HepG2 (cell line): ENCODE measurements around the gene TMEM141. TPM values are rescaled to one million over a fixed set of nuclear protein-coding genes. Genes with fewer than 3 reads are reported as not detected.

Experiments
- BCL3 ChIP-seq: sonication (generic); formaldehyde crosslinking; IDR thresholded peaks from 2 replicates; pipeline ENCODE4 v1.5.1; 2020; ENCODE audit warnings: mild to moderate bottlenecking, missing genetic modification reagents, moderate library complexity
- BRD4 ChIP-seq: sonication (generic); formaldehyde crosslinking; IDR thresholded peaks from 2 replicates; pipeline ENCODE4 v1.4.0; 2020; ENCODE audit warnings: missing genetic modification reagents
- ERF ChIP-seq: IDR thresholded peaks from 2 replicates; pipeline ENCODE4 v1.6.1; 2018; ENCODE audit warnings: missing biosample characterization, missing genetic modification reagents
- NFKB2 ChIP-seq: sonication (generic); formaldehyde crosslinking; IDR thresholded peaks from 2 replicates; pipeline ENCODE4 v1.4.0; 2020; ENCODE audit warnings: missing genetic modification reagents, borderline replicate concordance
- NONO ChIP-seq, 2 experiments: fragments of 450-650 bp in 1 of 2; sonication (generic) in 1 of 2; formaldehyde crosslinking in 1 of 2; IDR thresholded peaks in 1 of 2; conservative IDR thresholded peaks in 1 of 2; 2 replicates each; pipeline versions ENCODE4 v1.6.1 to v1.8.0; 2017 to 2022; ENCODE audit warnings: mild to moderate bottlenecking in 1 of 2, missing genetic modification reagents in 1 of 2, moderate library complexity in 1 of 2
- PCBP1 ChIP-seq: fragments of 200-400 bp; formaldehyde crosslinking; IDR thresholded peaks from 2 replicates; pipeline ENCODE4 v1.6.1; 2017; ENCODE audit warnings: mild to moderate bottlenecking, low read depth, low read length, borderline replicate concordance
- POLR2AphosphoS5 ChIP-seq: IDR thresholded peaks from 2 replicates; pipeline ENCODE4 v1.6.1; 2012; ENCODE audit warnings: low read depth, low read length
- RARG ChIP-seq: sonication (generic); formaldehyde crosslinking; IDR thresholded peaks from 2 replicates; pipeline ENCODE4 v1.4.0; 2020; ENCODE audit warnings: low read depth, mild to moderate bottlenecking, missing genetic modification reagents
- RBFOX2 ChIP-seq: fragments of 200-400 bp; formaldehyde crosslinking; IDR thresholded peaks from 2 replicates; pipeline ENCODE4 v1.6.1; 2017; ENCODE audit warnings: low read depth, mild to moderate bottlenecking, low read length
- SIX1 ChIP-seq: sonication (generic); formaldehyde crosslinking; IDR thresholded peaks from 2 replicates; pipeline ENCODE4 v1.4.0; 2020; ENCODE audit warnings: missing genetic modification reagents, borderline replicate concordance
- SP1 ChIP-seq, 2 experiments: fragments of 450-650 bp in 1 of 2; sonication (generic) in 1 of 2; formaldehyde crosslinking in 1 of 2; IDR thresholded peaks; 2 replicates each; pipeline versions ENCODE4 v1.4.0 to v1.6.1; 2016 to 2020; ENCODE audit warnings: missing genetic modification reagents in 1 of 2
- SRSF4 ChIP-seq: fragments of 200-400 bp; formaldehyde crosslinking; IDR thresholded peaks from one replicate; pipeline ENCODE4 v1.6.1; 2018; ENCODE audit warnings: mild to moderate bottlenecking, low read depth, low read length, moderate library complexity; ENCODE audit not compliant: poor library complexity, severe bottlenecking
- THAP7 ChIP-seq: sonication (generic); formaldehyde crosslinking; IDR thresholded peaks from 2 replicates; pipeline ENCODE4 v1.8.1; 2023; ENCODE audit warnings: mild to moderate bottlenecking, missing genetic modification reagents
- TSC22D2 ChIP-seq: sonication (generic); formaldehyde crosslinking; IDR thresholded peaks from 2 replicates; pipeline ENCODE4 v1.5.1; 2020; ENCODE audit warnings: missing genetic modification reagents, mild to moderate bottlenecking, borderline replicate concordance
- ZFP36L1 ChIP-seq: sonication (generic); formaldehyde crosslinking; IDR thresholded peaks from 2 replicates; pipeline ENCODE4 v1.8.0; 2022; ENCODE audit warnings: mild to moderate bottlenecking, missing genetic modification reagents, moderate library complexity
- ZNF280B ChIP-seq: sonication (generic); formaldehyde crosslinking; IDR thresholded peaks from 2 replicates; pipeline ENCODE4 v1.5.0; 2020; ENCODE audit warnings: missing genetic modification reagents, mild to moderate bottlenecking, borderline replicate concordance
- ZNF382 ChIP-seq: sonication (generic); formaldehyde crosslinking; IDR thresholded peaks from 2 replicates; pipeline ENCODE4 v1.5.0; 2020; ENCODE audit warnings: missing genetic modification reagents, mild to moderate bottlenecking, borderline replicate concordance
- polyA plus RNA-seq, 8 experiments: library from polyadenylated mRNA; depleted of rRNA in 3 of 8; stranded (reverse) in 7 of 8; unstranded in 1 of 8; fragments of >200 nt; fragmentation: Illumina TruSeq in 4 of 8; extraction: Trizol in 4 of 8; gene quantifications; 2 replicates each; pipeline versions ENCODE4 v1.2.1 to v1.2.3, GENCODE V29; 2011 to 2016; ENCODE audit warnings: low read depth in 4 of 8, missing spikeins in 1 of 8, mixed read lengths in 1 of 8; ENCODE audit not compliant: insufficient read depth in 1 of 8
- total RNA-seq, 5 experiments: library from RNA; depleted of rRNA; stranded (reverse); fragments of >200 nt; fragmentation: Illumina TruSeq; extraction: Trizol; gene quantifications; 2 replicates each; pipeline ENCODE4 v1.2.3, GENCODE V29; 2016; ENCODE audit warnings: low read depth in 1 of 5
- TF ChIP-seq, protein P1 (sequence below): sonication (generic); formaldehyde crosslinking; IDR thresholded peaks from 2 replicates; pipeline ENCODE4 v1.5.1; 2020; ENCODE audit warnings: missing genetic modification reagents, mild to moderate bottlenecking, borderline replicate concordance
- TF ChIP-seq, protein P2 (sequence below): sonication (generic); formaldehyde crosslinking; IDR thresholded peaks from 2 replicates; pipeline ENCODE4 v1.4.0; 2020; ENCODE audit warnings: missing genetic modification reagents

The TMEM141 gene
- total and polyA plus RNA-seq, 2 of the 13 experiments (the other 11 are each of a cell fraction or from before 2014, with no cell fraction given), result 81.0 to 202 TPM

- no peak for TF ChIP-seq SRSF4
- peak; percentile 72; the same call in 1 of the 2 replicates for TF ChIP-seq BRD4 (CRISPR knock-in tag)
- TF ChIP-seq ERF (CRISPR knock-in tag), result peak; percentile 23; the same call in 1 of the 2 replicates
- 0 out of 2 replicates have a peak, but pooled peaks have one; percentile 11 for TF ChIP-seq ZFP36L1 (CRISPR knock-in tag)
- peak; percentile 98 for TF ChIP-seq POLR2AphosphoS5
- TF ChIP-seq RARG (CRISPR knock-in tag), result no peak
- no peak for TF ChIP-seq PCBP1
- TF ChIP-seq NONO (IDR thresholded peaks at IDR 0.05), result no peak
- TF ChIP-seq NONO (CRISPR knock-in tag; conservative IDR thresholded peaks at IDR 0.05), result peak; percentile 58
- TF ChIP-seq TSC22D2 (CRISPR knock-in tag), result 0 out of 2 replicates have a peak, but pooled peaks have one; percentile 29
- TF ChIP-seq ZNF382 (CRISPR knock-in tag), result no peak
- TF ChIP-seq NFKB2, result peak; percentile 44; the same call in 1 of the 2 replicates
- peak; percentile 65; the same call in 1 of the 2 replicates for TF ChIP-seq SIX1 (CRISPR knock-in tag)
- TF ChIP-seq, protein P1, sequence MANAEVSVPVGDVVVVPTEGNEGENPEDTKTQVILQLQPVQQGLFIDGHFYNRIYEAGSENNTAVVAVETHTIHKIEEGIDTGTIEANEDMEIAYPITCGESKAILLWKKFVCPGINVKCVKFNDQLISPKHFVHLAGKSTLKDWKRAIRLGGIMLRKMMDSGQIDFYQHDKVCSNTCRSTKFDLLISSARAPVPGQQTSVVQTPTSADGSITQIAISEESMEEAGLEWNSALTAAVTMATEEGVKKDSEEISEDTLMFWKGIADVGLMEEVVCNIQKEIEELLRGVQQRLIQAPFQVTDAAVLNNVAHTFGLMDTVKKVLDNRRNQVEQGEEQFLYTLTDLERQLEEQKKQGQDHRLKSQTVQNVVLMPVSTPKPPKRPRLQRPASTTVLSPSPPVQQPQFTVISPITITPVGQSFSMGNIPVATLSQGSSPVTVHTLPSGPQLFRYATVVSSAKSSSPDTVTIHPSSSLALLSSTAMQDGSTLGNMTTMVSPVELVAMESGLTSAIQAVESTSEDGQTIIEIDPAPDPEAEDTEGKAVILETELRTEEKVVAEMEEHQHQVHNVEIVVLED (CRISPR knock-in tag), result peak; percentile 62
- no peak for TF ChIP-seq SP1 (IDR thresholded peaks at IDR 0.05)
- peak; percentile 83 for TF ChIP-seq SP1 (CRISPR knock-in tag; IDR thresholded peaks at IDR 0.05)
- TF ChIP-seq RBFOX2, result peak; percentile 97
- peak; percentile 11; the same call in 1 of the 2 replicates for TF ChIP-seq BCL3 (CRISPR knock-in tag)
- no peak for TF ChIP-seq ZNF280B (CRISPR knock-in tag)
- TF ChIP-seq THAP7, result 0 out of 2 replicates have a peak, but pooled peaks have one; percentile 25
- TF ChIP-seq, protein P2, sequence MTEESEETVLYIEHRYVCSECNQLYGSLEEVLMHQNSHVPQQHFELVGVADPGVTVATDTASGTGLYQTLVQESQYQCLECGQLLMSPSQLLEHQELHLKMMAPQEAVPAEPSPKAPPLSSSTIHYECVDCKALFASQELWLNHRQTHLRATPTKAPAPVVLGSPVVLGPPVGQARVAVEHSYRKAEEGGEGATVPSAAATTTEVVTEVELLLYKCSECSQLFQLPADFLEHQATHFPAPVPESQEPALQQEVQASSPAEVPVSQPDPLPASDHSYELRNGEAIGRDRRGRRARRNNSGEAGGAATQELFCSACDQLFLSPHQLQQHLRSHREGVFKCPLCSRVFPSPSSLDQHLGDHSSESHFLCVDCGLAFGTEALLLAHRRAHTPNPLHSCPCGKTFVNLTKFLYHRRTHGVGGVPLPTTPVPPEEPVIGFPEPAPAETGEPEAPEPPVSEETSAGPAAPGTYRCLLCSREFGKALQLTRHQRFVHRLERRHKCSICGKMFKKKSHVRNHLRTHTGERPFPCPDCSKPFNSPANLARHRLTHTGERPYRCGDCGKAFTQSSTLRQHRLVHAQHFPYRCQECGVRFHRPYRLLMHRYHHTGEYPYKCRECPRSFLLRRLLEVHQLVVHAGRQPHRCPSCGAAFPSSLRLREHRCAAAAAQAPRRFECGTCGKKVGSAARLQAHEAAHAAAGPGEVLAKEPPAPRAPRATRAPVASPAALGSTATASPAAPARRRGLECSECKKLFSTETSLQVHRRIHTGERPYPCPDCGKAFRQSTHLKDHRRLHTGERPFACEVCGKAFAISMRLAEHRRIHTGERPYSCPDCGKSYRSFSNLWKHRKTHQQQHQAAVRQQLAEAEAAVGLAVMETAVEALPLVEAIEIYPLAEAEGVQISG (CRISPR knock-in tag), result peak; percentile 49; the same call in 1 of the 2 replicates
Observed at GRCh38 chr9:136790640-136791515, at the start of gene TMEM141 (continued).
